GM18508 (cell line): Measurements from ENCODE around the gene SLF2.

Experiments used
- ATAC-seq: cut with Tn5 transposase; IDR thresholded peaks from one replicate; pipeline ENCODE4 v1.9.1; 2021; ENCODE audit warnings: moderate number of reproducible peaks; ENCODE audit not compliant: insufficient read depth, unreplicated experiment

The SLF2 gene

DNA sequence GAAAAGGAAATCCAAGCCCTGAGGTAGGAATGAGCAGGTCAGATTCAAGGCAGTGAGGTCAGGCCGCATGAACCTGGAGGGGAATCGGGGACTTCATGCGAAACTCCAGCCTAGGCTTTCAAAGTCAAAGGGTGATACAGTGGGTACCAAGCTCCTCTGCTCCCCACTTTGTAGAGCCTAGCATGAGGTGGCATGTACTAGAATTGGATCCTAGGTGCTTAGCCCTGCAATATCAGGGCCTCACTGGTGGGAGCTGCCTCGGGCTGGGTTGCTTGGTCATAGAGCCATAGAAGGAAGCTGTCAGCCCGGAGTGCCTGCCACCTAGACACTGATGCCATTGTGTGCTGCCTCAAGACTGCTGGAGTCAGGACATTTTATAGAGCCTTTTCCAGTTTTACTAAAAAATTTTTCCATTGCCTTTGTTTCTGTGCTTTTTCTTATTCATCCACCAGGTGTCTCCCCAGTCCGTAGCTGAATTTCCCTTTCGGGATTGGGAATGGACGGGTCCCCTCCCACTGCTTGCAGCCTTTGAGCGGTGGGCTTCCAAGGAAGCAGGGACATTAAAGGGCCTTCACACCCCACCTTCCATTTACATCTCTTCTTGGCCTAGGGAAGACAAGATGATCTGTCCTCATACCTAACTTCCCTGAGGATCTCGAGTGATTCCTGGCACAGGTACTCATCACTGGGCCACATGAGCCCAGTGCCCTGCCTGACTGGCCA, 81.4 kb downstream of the SLF2 start:
- no peak for ATAC-seq

DNA sequence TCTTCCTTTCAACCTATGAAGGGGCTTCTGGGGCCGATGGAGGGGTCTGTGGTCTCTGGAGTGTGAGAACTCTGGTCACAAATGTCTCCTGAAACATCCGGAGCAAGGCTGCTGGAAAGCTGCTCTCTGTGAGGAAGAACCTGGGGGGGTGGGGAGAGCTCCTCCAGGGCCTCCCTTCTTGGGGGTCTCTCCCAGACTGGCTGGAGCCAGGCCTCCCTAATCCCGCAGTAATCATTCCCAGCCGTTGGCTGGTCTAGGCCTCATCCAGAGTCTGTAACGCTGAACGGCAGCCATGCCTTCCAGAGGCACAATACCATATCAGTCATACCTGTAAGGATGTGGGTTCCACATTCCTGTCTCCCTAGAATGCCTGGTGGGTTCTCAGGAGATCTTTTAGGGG, 82.4 kb downstream of the SLF2 start:
- ATAC-seq = no peak

DNA sequence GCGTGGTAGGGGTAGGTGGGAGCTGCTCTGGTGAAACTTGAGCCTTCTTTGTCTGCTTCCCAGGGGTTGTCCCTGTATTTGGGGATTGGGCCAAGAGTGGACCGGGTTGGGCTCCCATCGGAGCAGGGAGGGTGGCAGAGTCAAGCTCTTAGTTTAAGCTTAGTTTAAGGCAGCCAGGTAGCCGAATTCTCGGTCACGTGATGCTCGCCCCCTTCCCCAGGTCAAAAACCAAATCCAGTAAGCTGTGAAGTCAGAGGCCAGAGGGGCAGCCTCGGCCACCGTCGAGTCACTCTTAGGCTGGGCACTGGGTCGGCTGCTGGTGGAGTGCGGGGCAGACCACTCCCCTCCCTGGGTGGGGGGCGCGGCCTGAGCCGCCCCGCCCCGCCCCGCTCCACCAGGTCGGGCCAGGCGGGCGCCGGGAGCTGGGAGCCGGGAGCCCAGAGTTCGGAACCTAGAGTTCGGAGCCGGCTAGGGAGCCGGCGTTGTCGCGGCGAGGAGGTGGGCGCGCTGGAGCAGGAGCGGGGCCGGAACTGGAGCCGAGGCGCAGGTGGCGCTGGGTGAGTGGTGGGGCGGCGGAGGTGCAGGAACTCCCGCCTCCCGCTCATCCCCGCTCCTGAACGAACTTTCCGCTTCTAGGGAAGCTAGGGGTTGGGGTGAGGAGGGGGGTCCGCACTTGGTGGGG, 84.1 kb downstream of the SLF2 start:
- ATAC-seq = no peak

DNA sequence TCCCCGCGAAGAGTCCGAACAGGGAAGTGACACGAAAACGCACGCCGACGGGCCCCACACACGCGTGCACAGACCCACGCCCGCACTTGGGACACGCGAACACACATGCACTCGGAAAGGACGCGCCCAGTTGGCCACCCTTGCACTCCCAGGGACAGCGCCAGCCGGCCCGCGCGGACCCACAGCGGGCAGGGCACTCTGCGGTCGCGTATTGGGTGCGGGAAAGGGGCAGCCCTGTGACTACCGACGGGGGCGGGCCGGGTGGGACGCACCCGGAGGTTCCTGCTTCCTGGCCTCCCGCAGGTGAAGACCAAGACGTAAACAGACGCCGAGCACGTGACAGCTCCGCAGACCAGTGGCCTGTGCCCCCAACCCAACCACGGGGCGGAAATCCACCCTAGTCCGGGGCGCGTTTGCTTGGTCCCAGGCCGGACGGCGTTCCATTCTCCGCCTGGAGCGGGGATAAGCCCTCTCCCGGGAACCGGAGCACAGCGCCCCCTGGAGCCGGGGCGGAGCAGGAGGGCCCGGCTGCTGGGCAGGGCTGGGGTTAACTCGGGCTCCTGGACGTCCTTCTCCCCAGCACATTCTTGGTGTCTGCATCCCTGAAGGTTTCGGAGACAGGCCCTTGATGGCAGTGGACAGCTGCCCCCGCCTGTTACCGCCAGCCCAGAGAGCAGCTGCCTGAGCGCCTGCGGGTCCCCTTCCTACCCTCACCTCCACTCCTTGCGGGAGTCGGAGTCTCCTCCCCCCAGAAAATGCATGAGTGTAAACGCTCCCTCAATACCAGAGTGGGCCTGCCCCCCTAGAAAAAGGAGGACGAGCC, 84.8 kb downstream of the SLF2 start:
- no peak for ATAC-seq

DNA sequence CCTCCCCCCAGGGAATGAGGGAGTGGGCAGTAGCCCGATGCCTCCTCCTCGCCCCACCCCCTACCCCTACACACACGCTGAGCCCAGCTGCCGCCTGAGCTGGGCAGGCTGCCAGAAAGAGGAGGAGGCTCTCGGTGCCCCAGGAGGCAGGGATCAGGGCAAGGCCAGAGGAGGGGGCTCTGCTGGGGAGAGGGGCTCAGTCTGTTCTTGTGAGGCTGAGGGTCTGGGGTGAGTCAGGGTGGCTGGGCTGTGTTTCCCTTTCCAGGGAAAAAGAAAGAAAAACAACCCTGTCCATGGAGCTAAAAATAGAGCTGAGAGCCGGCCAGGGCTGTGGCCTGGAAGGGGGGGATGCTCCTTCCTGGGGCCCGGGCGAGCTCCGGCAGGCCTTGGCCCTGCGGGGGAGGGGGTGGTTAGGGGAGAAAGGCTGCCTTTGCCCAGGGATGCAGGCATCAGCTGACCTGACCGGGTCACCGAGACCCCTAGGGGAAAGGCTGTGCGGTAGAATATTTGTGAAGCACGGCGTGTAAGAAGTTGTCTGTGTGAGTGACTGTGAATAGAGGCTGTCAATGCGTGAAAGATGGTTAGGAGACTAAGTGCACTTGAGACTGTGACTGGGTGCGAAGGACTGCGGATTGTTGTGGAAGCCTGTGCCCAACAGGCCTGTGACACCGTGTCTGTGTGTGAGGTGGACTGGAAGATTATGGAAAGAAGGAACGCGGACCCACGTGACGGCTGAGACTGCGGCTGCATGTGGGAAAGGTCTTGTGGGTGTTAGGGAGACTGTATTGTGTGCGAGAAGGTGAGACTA, 85.6 kb downstream of the SLF2 start:
- no peak for ATAC-seq

DNA sequence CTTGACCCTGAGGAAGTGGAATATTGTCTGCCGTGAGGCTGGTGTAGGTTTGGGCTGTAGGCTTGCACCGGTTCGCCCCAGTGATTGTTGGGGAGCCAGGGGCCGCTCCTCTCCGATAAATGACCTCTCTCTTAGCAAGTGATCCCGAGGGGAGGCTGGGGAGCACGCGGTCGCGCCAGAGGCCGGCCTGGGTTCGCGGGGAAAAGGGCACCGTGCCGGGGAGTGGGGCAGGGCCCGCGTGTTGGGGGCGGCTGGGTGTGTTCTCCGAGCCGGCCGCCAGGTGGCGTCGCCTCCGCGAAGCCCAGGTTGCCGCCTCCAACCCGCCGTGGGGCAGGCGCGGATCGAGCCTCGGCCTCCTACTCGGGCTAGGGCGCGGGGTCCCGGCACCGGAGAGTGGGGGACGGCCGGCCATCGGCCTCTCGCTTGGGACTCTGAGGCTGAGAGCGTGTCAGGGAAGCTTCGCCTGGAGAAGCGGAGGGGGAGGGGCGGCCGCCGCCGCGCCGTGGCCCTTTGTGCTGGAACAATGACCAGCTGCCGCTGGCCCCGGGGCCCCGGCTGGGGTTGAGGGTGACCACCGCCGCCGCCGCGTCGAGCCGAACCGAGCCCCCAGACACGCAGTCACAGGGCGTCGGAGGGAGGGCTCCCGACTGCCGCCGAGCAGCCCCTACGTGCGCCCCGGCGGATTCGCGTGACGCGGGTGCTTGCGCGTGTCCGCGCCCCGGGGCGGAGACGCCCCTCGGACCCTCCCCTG, 86.4 kb downstream of the SLF2 start:
- ATAC-seq = no peak

DNA sequence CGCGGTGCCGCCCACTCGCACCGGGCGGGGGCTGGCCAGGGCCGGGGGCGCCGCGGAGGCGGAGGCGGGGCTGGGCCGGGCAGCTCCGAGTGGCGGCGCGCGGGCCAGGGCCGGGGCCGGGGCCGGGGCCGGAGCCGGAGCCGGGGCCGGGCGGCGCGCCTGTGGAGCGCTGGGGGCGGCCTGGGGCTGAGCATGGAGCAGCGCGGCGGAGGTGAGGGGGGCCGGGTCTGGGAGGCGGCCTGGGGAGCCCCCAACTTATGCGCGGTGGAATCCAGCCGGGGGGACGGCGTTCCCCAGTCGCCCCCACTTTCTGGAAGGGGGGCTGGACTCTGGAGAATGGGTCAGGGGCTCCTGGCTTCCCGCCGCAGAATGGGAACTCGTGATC, 87.0 kb downstream of the SLF2 start, which contains the start of gene LZTS2:
Gene LZTS2, plus strand, starts transcription at position 67 of the 385 bp plus-strand sequence. CDS start 2,731 bp downstream, outside the sequence.
- no peak for ATAC-seq

DNA sequence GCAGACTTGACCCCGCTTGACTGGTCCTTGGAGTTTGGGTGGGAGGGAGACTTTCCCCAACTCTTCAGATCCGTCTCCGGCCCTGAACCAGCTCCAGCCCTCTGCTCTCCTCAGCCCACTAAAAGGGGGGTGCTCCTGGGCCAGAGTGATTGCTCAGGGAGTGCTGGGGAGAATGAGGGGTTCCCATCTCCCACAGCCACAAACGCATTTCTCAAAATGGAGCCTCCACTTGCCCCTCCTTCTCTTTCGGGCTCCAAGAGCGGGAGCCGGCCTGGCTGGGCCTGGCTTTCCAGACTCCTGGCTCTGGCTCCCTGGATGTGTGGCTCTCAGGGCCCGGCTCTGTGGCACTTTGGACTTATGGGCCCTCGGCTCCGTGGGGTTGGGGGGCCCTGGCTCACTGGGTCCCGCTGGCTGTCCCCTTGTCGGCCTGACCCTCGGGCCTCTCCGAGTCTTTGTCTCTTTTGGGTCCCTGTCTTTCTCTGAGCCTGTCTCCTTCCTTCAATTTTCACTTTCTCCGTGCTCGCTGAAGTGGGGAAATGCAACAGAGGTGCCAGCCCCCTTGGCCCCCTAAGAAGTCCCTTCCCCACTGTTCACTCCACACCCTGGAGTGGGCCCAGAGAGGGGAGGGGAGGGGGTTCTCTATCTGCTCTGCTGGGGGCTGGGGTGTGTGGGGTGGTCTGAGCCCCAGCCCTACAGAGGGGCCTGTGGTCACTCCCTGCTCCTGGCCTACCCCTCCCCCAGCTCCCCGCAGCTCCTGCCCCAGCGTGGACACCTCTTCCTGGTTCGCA, 87.6 kb downstream of the SLF2 start:
- ATAC-seq = no peak

DNA sequence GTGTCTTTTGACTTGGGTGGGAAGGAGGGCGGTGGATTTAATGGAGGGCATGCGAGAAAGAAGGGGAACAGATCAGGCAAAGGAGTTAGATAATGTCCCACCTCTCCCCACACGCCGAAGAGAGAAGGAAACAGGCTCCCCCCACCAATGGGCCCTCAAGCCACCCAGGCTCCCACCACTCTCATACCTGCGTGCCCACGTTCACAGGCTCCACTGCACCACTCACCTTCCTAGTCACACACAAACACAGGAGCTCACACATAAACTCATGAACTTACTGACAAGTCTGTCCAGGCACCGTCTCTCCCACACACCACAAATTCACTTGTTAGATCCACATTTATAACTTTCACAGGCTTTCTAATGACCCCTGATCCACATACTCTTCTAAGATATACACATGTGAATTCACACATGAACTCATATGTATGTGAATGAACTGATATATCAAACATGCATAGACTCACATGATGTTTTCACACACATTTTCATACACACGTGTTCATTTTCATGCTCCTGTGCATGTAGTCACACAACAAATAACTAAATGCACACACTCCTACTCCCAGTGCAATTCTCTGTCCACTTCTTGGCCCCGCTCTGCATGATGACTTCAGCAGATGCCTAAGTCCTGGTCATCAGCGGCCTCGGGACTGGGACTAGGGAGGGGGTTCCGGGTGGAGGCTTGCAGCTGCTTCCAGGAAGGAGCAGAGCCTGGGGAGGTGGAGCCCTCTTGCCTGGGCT, 88.3 kb downstream of the SLF2 start:
- no peak for ATAC-seq

DNA sequence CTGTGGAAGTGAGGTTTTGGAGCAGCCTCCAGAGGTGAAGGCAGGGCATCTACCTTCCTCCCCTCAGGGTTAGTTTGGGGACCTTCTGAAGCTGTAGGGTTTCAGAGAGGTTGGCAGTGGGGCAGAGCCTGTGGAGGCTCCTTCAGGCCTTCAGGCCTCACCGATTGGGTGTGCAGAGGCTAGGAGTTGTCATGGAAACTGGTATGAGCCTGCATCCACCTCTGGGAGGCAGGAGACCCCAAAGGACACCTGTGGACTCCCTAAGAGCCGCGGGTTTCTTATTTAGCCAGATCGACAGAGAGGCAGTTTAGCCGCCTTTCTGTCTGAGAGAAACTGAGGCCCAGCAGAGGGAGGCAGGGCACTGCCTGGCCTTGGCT, 88.9 kb downstream of the SLF2 start:
- no peak for ATAC-seq

DNA sequence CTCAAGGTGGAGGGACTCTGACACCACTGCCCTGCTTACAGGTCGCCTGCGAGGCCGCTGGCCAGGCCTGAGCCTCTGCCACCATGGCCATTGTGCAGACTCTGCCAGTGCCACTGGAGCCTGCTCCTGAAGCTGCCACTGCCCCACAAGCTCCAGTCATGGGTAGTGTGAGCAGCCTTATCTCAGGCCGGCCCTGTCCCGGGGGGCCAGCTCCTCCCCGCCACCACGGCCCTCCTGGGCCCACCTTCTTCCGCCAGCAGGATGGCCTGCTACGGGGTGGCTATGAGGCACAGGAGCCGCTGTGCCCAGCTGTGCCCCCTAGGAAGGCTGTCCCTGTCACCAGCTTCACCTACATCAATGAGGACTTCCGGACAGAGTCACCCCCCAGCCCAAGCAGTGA, 89.7 kb downstream of the SLF2 start:
- no peak for ATAC-seq

DNA sequence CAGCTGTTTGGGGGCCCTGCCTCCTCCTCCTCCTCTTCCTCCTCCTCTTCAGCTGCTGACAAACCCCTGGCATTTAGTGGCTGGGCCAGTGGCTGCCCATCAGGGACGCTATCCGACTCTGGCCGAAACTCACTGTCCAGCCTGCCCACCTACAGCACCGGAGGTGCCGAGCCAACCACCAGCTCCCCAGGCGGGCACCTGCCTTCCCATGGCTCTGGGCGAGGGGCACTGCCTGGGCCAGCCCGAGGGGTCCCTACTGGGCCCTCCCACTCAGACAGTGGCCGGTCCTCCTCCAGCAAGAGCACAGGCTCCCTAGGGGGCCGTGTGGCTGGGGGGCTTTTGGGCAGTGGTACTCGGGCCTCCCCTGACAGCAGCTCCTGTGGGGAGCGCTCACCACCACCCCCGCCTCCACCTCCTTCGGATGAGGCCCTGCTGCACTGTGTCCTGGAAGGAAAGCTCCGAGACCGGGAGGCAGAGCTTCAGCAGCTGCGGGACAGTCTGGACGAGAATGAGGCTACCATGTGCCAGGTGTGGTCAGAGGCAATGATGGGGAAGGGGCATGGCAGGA, 91.0 kb downstream of the SLF2 start:
- ATAC-seq = no peak

DNA sequence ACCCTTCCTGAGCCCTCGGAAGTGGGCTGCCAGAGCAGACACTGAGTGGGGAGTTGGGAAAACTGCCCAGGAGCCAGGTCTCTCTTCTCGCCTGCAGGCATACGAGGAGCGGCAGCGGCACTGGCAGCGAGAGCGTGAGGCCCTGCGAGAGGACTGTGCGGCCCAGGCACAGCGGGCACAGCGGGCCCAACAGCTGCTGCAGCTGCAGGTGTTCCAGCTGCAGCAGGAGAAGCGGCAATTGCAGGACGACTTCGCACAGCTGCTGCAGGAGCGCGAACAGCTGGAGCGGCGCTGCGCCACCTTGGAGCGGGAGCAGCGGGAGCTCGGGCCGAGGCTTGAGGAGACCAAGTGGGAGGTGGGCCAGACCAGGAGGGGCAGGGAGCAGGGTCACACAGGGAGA, 92.6 kb downstream of the SLF2 start:
- ATAC-seq = no peak

DNA sequence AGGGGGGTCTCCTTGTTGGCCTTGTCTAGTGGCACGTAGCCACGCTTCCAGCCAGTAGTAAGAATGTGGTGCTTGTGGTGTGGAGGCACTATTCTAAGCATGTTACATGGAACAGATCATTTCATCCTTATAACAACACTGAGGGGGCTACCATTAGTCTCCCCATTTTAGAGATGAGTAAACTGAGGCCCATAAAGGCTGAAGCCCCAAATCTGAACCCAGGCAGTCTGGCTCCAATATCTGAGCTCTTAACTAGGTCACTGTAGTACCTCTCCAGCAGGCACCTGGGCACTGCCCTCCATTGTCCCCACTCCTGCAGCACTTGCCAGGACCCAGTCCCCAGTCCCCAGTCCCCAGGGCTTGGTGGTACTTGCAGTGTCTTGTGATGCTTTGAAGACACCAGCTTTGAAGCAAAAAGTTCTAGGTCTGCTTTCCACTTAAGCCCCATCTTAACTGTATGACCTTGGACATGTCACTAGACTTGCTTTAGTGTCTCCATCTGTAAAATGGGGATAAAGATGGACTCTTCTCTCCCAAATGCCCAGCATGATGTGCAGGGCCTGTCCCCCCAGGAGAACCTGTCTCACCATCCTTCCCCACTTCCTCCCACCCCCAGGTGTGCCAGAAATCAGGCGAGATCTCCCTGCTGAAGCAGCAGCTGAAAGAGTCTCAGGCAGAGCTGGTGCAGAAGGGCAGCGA, 93.3 kb downstream of the SLF2 start:
- ATAC-seq = no peak

DNA sequence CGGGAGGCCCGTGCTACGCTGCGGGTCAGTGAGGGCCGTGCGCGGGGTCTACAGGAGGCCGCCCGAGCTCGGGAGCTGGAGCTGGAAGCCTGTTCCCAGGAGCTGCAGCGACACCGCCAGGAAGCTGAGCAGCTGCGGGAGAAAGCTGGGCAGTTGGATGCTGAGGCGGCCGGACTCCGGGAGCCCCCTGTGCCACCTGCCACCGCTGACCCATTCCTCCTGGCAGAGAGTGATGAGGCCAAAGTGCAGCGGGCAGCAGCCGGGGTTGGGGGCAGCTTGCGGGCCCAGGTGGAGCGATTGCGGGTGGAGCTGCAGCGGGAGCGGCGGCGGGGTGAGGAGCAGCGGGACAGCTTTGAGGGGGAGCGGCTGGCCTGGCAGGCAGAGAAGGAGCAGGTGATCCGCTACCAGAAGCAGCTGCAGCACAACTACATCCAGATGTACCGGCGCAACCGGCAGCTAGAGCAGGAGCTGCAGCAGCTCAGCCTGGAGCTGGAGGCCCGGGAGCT, 93.9 kb downstream of the SLF2 start:
- ATAC-seq = no peak

DNA sequence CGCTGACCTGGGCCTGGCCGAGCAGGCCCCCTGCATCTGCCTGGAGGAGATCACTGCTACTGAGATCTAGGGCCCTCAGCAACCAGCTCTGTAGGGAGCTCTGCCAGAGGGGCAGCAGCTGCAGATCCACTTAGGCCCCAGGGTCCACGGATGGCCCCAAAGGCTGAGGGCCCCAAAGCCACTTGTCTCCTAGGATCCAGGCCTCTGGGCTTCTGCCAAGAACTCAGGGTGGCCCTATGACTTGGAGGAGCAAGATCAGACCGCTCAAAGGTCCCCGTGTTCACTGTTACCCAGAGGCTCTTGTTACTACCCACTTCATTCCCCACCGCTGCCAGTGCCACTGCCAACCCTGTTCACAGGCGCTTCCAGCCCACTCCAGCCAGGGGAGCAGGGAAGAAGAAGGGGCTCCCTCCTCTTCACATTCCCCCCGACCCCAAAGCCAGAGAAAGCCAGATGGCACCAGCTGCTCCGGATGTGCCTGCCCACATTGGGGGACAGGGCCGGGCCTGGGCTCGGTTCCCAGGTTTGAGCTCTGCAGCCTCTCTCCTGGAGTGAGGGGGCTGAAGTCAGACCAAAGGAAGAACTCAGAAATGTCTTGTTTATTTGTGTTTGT, 94.4 kb downstream of the SLF2 start:
- no peak for ATAC-seq
